OCI-M2 (cell line): ENCODE data around the gene HSBP1L1.
"Not testable (repeated sequence)": the region's sequence is repeated elsewhere in the genome, so short reads cannot be mapped to it uniquely, and the experiment has no call there.

ENCODE experiments used
- DNase-seq: peaks from one replicate; lab custom pipeline; 2025; ENCODE audit not compliant: unreplicated experiment; lab: John Stamatoyannopoulos, UW

The HSBP1L1 gene

GRCh38 chr18:79983253-79983652 is 18.8 kb downstream of the HSBP1L1 start:
- DNase-seq: no peak

- no peak for DNase-seq
Observed at GRCh38 chr18:79983793-79984192, 19.4 kb downstream of the HSBP1L1 start.

- no peak for DNase-seq
Observed at GRCh38 chr18:79985172-79985571, 20.7 kb downstream of the HSBP1L1 start.

DNA sequence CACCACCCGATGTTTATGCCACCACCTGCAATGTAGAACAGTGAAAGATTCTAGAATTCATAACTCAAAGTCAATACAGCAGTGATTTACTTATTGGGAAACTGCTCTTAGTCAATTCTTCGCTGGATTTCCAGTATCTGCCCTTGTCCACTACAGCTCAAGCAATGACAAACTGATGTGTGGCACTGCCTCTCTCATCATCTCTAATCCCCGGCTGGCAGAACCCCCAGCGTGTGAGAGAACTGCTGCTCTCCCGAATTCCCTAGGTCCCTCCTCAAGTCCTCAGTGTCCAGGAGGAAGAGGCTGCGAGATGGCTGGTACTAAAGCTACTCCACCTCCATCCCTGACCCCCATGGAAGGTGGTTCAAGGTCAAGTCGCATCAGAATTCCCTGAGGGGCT is 22.3 kb downstream of the HSBP1L1 start:
- DNase-seq: no peak

GRCh38 chr18:79987566-79987965 is 23.1 kb downstream of the HSBP1L1 start:
- DNase-seq: no peak

DNA sequence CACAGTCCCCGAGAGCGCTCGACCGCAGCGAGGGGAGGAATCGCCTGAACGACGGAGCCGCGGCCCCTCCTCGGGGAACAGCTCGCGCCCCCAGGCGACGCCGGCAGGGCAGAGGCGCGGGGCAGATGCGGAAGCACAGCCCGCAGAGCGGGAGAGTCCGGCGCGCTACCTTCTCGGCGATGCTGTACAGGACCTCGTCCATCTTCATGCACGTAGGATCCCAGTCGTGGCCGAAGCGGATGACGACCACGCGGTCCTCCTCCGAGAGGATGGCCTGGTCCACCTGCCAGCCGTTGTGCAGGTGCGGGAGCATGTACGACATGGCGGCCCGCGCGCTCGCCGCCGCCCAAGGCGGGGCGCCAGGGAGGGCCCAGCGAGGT is 23.6 kb downstream of the HSBP1L1 start:
- peak; percentile 17 for DNase-seq

DNA sequence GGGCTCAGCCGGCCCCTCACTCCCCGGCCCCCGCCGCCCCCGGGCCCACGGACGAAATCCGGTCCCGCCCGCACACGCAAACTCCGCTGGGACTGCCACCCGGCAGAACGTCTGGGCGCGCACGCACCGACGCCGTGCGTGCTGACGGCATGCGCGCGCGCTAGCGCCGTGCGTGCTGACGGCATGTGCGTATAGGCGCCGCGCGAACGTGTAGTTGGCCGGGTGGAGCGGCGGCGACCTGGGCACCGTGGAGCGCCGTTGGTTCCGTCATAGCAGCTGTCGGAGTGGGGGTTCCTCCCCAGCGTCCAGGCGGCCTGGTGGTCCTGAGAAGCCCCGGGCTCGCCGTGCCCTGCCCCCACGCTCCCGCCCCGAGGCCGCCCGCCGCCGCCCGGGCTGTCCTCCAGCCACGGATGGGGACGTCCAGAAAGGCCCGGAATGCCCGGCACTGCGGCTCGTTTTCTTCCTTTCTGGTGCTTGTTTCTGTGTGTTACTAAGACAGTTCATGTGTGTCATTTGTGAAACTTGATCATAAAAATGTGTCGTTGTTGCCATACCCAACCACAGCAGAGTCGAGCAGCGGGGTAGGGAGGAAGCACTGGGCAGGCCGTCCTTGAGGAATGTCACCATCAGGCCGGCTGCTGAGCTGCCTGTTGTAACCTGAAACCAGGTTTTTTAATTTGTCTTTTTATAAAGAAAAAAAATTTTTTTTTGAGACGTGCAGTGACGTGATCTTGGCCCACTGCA is 24.2 kb downstream of the HSBP1L1 start, which contains the start of gene TXNL4A:
TSS of gene TXNL4A (minus strand) at position 113 of the 744 bp plus-strand sequence. CDS start 171 bp downstream, outside the sequence.
- DNase-seq: no peak

DNA sequence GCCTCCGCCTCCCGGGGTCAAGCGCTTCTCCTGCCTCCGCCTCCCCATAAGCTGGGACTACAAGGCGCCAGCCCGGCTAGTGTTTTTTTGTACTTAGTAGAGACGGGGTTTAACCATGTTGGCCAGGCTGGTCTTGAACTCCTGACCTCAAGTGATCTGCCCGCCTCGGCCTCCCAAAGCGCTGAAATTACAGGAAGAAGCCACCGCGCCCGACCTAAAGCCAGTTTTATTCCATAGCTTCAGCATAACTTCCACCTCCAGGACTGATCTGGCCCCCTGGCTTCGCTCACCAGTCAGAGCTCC is 24.7 kb downstream of the HSBP1L1 start:
- DNase-seq: no peak

GRCh38 chr18:79991494-79991893 is 27.1 kb downstream of the HSBP1L1 start:
- DNase-seq: no peak

- not testable (repeated sequence) for DNase-seq
Observed at GRCh38 chr18:79999701-80000100, 35.3 kb downstream of the HSBP1L1 start.

GRCh38 chr18:80000877-80001276 is 36.4 kb downstream of the HSBP1L1 start:
- DNase-seq: no peak

- no peak for DNase-seq
Observed at GRCh38 chr18:80002468-80002867, 38.0 kb downstream of the HSBP1L1 start.

DNA sequence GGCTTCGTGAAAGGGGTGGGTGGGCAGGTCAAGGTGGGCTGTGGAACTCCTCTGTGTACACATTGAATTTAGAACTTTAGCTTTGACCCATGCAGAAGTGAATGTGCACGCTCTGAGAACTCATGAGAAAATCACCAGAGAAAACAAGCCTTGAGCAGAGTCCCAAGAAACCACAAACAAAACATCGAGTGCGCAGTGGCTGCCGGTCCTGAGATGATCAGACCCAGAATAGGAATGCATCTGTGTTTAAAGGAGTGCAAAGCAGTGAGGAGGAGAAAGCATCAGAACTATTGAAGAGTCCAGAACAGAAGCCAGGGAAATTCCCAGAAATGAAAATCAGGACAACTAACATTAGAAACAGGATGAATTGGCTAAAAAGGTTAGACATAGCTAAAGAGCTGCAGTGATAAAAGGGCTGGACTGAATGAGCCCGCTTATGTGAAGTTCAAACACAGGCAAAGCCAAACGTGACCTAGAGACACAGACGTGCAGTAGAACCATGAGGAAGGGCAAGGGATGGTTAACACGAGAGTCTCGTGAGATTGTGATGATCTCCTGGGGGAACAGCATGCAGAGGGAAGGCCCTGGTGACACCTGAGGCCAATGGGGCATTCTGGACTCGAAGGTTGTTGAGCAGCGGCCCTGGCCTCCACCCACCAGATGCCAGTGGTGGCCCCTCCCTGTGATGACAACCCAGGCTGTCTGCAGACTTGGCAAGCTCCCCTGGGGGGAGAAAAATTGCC is 40.3 kb downstream of the HSBP1L1 start:
- DNase-seq: no peak

- DNase-seq: no peak
Observed at GRCh38 chr18:80006724-80007123, 42.3 kb downstream of the HSBP1L1 start.

DNA sequence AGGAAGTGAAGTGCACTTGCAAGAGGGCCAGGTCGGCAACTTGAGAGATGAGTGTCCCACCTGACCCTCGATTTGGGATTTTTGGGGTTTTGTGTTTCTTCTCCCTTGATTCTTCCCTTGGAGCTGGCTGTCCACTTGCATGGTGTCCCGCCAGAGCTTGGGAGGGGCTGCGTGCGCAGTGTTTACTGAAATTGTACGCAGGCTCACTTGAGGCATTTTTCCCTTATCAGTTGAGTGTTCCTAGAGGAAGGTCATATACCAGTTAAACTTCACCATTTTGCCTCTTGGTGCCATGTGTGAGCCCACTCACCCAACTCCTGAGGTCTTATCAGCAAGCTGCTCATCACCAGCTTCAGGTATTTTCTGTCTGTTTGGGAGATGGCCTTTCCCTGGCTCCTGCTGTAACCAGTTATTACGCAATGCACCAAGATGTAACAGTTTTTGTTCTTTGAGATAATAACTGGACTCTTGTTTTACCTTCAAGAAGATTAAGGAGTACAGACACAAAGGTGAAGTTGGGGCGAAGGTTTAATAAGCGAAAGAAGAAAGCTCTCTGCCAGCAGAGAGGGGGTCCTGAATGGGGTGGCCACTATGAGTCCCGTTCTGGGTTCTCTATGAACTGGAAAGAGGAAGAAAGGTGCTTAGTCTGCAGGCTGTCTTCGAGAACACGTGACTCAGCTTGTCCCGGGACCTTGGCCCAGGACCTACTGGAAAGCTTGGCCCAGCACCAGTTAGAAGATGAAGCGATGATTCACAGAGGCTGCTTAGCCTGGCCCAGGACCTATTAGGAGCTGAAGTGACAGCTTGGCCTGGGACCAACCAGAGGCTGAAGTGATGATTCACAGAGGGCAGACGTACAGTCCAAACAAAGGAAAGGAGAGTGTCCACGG is 45.5 kb downstream of the HSBP1L1 start:
- DNase-seq: no peak

DNA sequence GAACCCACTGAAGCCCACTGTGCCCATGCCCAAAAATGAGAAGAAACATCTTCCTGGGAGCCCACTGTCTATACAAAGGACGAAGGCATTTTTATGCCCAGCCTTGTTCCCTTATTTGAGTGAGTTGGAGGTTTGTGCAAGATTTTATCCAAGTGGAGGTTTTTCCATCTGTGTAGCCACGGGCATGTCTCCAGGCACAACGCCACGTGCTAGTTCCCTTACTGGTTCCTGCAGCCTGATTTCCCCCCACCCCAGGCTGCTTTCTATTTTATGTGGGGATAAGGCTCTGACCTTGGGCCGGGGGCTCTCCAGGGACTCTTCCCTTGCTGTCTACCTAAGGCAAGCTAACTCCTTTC is 46.1 kb downstream of the HSBP1L1 start:
- no peak for DNase-seq

- not testable (repeated sequence) for DNase-seq
Observed at GRCh38 chr18:80011496-80012137, 47.2 kb downstream of the HSBP1L1 start.

DNA sequence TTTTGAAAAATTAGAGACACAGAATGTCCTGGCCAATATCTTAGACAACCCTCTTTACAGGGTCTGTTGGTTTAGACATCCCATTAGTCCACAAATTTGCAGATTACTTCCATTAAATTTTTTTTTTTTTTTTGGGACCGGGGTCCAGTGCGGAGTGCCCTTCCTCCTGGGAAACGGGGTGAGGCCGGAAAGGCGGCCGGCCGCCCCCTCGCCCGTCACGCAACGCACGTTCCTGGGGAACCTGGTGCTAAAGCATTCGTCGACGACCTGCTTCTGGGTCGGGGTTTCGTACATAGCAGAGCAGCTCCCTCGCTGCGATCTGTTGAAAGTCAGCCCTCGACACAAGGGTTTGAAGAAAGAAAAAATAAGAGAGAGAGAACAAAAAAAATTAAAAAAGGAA is 48.3 kb downstream of the HSBP1L1 start:
- no peak for DNase-seq
